GM18868 (cell line): ENCODE data around the gene ZC3H18.

Experiments
- ATAC-seq: cut with Tn5 transposase; IDR thresholded peaks from one replicate; pipeline ENCODE4 v1.9.1; 2021; ENCODE audit warnings: mild to moderate bottlenecking, moderate library complexity; ENCODE audit not compliant: unreplicated experiment

ZC3H18 gene

DNA sequence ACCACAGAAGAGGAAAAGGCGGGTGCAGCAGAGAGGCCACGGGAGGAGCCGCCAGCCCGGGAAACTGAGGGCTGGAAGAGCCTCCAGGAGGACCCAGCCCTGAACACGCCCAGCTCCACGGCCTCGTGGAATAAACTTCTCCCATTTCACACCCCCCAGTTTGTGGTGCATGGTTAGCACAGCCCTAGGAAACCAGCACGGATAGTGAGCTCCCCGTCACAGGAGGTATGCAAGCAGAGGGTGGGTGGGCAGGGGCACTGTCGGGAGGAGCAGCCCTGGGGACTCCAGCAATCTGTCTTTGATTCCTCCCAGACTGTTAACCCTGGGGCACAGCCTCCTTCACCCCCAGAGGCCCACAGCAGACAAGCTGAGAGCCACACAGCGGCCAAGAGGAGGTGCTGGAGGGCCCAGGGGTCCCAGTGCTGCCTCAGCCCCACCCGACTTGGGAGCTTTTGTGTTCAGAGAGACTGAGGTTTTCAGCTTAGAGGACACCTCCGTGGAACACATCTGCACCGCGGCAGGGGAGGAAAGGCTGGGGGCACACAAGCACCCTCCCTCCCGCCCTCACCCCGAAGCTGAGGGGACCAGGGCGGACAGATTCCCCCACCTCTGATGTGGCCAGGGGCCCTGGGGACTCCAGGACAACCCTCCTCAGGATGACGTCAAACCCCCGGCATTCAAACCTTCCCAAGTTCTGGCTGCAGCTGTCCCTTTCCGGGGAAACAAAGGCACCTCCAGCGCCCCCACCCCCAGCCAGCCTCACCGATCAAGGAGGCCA, 66.5 kb downstream of the ZC3H18 start:
- no peak for ATAC-seq

GRCh38 chr16:88638323-88639230, 68.4 kb downstream of the ZC3H18 start, which contains the start of gene IL17C:
TSS of gene IL17C (plus strand) at chr16:88638572. CDS start at chr16:88638642, 70 bp downstream.
- no peak for ATAC-seq

GRCh38 chr16:88639231-88640038, 69.2 kb downstream of the ZC3H18 start:
- no peak for ATAC-seq

DNA sequence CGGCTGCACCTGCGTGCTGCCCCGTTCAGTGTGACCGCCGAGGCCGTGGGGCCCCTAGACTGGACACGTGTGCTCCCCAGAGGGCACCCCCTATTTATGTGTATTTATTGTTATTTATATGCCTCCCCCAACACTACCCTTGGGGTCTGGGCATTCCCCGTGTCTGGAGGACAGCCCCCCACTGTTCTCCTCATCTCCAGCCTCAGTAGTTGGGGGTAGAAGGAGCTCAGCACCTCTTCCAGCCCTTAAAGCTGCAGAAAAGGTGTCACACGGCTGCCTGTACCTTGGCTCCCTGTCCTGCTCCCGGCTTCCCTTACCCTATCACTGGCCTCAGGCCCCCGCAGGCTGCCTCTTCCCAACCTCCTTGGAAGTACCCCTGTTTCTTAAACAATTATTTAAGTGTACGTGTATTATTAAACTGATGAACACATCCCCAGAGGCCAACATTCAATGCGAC, 69.9 kb downstream of the ZC3H18 start:
- ATAC-seq: no peak

- ATAC-seq: no peak
Measured at GRCh38 chr16:88640498-88641247, 70.5 kb downstream of the ZC3H18 start.

- ATAC-seq: no peak
Measured at GRCh38 chr16:88642881-88643643, 72.9 kb downstream of the ZC3H18 start.

- ATAC-seq: no peak
Measured at GRCh38 chr16:88643644-88643932, 73.4 kb downstream of the ZC3H18 start.

DNA sequence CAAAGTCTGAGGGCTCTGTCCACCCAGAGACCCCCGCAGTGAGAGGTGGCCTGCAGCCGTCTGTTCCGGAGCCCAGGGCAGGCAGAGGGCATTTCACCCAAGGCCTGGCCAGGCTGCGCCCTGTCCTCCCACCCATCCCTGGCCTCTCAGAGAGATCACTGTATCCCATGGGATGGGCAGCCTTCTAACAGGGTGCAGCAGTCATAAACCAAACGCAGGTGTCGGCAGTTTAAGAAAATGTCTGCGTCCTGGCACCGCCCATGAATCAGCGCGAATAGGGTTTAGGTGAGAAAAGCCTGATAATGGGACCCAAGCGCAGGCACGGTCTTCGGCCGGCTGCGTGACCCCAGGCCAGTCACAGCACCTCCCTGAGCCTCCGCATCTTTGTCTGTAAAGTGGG, 75.3 kb downstream of the ZC3H18 start:
- no peak for ATAC-seq

DNA sequence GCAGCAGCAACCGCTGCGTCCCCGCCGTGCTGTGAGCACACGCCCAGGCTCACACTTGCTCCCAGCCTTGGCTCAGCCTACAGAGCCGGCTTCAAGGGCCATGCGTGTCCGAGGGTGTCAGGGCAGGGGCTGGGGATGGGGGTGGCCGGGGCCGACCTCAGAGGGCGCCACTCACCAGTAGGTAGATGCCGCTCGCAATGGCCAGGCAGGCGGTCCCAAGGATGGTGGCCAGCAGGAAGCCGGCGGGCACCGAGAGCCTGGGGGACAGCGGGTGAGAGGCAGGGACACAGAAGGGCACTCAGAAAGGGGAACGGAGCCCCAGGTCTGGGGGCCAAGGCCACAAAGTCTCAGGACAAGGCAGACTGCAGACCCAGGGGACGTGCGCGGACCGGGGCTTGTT, 75.7 kb downstream of the ZC3H18 start:
- ATAC-seq: no peak

DNA sequence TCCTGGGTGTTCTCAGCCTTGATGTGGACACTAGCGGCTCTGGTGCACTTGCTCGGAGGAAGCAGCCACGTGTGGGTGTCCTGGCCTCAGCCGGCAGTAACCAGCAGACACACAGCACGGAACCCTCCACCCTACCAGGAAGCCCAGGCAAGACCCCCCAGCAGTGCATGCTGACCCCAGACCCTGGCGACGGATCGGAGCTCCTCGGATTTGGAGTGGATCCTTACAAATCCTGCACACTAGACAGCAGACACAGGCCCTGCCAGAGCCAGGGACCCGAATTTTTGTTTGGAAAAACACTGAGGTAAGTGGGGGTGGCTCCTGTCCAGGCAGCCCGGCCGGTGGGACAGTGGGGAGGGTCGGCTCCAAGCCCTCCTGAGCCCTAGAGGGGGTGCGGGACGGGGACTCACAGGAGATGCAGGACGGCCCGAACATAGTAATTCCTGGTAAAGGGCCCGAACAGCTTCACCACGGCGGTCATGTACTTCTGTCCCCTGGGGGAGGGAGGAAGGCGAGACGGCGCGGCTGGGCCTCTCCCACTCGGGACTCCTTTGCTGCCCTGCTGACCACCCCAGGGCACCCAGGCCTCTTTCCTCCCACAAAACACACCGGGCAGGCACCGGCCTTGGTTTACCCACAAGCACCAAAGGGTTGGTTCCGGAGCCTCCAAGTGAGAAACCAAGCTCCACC, 76.3 kb downstream of the ZC3H18 start:
- no peak for ATAC-seq

GRCh38 chr16:88647178-88648070, 77.2 kb downstream of the ZC3H18 start:
- ATAC-seq: no peak

- ATAC-seq: no peak
Measured at GRCh38 chr16:88649195-88649923, 79.2 kb downstream of the ZC3H18 start.

DNA sequence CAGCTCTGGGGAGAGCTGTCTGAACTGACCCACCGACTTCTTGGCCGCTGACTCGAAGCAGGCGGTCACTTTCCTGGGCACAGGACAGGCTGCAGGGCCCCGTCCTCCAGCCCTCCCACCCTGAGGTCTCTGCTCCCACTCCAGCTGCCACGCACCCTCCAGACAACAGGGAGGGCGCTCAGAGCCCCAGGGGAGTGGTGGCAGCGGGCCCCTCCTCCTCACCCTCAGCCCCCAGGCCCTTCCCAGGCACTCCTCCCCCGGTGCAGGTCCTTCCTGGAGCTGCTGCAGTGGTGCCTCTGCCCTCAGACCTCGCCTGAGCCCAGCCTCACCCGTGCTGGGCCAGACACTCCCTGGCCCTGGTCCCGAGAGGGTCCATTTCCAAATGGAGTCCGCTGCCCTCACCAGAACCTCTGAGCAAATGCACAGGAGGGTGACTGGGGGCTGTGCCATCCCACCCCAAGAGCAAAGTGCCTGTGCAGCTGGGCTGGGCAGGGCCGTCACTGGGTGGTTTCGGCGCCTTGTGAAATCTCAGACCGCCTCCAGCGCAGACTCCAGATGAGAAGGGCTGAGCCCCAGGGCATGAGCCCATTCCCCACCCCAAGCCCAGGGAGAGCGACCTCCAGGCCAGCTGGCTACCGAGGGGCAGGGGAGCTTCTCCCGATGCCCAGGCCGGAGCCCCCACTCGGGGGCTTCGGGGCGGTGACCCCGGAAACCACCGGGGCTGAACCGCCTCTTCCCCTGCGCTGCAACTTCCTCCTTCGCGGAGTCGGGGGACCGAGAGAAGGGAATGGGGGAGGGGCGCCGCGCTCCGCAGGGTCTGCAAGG, 79.9 kb downstream of the ZC3H18 start:
- no peak for ATAC-seq

DNA sequence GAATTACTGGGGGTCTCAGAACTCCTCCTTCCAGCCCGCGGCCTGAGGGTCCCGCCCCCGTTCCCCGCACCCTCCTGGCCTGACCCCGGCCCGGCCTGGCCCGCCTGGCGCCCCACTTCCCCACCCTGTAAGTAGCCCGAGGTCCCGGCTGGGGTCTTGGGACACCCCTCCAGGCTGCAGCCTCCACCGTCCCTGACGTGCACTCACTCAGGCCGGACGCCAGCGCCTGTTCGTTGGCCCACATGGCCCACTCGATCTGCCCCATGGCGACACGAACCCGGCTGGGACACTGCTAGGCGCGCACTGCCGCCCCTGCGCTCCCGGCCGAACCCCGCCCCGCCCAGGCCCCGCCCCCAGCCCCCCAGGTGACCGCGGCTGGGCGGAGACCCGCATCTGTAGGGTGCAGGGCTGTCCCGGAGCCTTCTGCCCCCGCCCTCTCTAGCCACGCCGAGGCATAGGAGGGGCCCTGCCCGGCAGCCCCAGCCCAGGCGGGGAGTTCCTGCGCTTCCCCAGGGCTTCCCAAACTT, 80.6 kb downstream of the ZC3H18 start, which contains the start of gene CYBA:
Gene CYBA, minus strand, starts transcription at position 305 of the 527 bp plus-strand sequence. Its CDS starts 40 bp downstream, at position 265.
- peak; percentile 74 for ATAC-seq

DNA sequence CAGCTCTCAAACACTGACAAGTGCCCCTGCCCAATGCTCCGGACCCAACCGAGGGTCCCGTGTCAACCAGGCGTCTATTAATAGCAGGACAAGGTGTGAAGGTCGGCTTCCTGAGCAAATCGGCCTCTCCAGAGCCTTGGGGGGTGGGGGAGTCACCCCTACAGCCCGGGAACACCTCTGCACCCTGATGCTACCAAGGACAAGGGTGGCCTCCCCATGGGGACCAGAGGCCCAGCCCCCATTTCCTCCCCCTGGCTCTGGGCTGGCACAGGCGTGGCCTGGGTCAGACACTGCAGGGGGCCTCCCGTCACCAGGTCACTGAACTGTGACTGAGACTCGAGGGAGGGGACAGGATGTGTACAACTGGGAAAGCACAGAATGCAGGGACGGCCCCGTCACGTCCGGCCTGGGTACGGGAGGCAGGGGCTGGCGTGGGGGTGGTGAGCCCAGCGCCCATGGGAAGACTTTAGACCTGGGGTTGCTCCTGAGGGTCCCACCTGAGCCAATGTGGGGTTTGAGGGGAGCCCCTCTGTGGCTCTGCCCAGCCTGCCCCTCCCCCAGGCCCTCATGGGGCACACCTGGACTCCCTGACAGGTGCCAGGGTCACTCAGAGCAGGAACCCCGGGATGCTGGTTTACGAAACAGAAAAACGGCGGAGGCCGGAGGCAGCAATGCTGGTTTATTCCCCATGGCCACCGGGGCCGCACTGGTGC, 81.2 kb downstream of the ZC3H18 start:
- ATAC-seq: peak; percentile 79
